ENCODE results near the gene WNT3.
"Not testable (repeated sequence)": the region's sequence is repeated elsewhere in the genome, so short reads cannot be mapped to it uniquely, and the experiment has no call there.

WNT3 gene

GRCh38 chr17:46783031-46783593 lies 35.4 kb downstream of the WNT3 start:
- no peak for DNase-seq

DNA sequence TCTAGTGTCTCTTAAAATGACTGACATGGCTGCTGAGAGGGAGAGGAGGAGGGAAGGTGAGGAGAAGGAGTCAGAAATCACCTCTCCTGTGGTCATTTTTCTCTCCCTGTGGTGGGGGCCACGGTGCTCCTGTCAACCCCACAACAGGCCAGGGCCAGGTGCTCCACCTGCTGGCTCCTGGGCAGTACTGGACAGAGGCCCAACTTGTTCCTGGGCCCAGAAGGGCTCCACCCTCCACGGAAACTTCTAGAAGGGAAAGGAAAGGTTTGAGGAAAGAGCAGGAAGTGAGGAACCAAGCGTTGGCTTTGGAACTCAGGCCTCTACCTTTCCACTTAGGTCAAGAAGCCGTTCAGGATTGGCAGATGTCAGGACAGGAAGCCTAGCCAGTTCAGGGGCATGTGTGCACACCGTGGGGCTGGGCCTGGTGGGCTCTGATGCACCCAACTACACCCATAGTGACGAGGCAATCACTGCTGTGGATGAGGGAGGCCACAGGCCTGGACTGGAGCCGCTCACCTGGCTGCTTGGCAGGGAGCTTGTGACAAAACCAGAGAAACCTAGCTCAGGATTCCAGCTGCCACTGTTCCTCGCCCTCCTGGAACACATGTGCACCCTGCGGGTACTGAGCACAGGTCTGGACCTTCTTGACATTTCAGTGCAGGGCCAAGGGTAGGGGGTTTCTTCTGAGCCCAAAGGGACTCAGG lies 36.1 kb downstream of the WNT3 start:
- no peak for DNase-seq

DNA sequence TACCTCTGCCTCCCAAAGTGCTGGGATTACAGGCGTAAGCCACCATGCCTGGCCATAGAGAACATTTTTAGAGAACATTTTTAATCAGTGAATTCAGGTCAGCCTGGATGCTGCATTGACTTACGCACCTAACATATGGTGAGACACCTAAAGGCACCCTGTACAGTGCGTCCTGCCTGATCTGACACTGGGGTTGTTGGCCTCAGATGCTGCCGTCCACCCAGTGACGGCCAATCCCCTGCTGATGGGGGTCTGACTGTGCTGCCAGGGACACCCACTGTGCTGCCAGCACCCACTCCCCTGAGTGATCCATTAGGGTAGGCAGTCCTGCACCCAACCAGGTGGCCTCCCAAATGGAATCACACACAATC lies 38.5 kb downstream of the WNT3 start:
- no peak for DNase-seq

DNA sequence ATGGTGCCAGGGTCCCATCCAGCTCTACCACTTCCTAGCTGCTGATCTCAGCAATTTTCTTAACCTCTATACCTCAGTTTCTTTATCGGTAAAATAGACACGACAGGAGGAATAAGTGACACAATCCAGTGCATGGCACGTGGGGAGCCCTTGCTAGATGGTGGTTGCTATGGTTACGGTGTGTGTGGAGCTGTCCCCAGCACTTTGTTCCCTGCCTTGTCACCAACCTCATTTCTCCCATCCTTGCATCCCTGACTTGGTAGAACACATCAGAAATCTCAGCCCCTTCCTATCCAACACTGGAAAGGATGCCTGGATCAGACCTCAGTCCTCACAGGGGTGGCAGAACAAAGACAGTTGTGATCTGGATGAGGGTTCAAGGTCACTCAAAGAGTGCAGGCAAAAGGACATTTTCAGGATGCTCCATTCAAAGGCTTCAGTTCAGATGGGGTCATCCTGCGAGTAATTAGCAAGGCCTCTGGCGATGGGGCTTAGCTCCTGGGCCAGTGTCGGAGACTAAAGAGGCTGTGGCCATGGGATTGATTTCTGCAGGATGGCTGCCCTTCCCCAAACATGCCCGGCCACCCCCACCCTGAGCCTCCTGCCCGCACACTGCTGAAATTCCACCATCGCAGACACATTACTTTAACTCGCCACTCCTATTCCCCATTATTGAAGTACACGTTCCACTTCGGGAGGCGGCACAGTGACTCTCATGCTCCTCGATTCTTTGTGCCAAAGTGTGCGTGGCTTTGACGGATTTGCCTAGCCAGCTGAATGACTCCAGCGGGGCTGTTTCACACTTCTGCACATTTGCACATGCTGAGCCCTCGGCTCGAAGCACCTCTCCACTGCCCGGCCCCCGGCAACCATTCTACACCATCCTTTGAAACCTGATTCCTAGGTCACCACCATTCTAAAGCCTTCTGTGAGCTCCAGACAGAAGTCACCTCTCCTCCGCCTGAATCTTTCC lies 40.3 kb downstream of the WNT3 start:
- no peak for DNase-seq

DNA sequence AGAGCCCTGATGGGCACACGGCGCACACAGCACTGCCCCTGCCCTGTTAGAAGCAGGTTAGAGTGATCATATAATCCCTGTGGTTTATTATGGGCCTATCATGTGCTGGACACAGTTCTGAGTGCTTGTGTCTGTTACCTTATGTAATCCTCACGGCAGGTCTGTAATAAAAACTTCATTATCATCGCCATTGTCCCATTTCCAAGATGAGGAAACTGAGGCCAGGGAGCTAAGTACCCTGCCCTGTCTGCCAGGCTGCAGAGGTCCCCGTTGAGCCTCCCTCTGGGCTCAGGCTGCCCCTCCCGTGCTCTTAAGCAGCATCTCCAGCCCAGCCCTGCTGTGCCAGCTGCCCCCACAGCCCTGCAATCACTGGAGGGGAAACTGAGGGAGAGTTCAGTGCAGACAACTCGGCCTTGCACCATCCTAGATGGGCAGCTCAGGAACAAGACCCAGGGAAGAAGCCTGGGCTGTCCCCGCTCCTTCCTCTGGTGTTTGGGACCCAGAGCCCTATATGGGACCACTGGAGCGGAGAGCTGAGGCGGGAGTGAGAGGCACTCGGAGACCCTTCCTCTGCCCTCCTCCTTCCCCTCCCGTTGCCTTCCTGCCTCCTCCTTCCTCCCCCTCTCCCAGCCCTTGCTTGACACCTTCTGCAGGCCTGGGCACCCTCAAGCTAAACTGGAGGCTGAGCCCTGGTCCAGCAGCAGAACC lies 42.0 kb downstream of the WNT3 start:
- no peak for DNase-seq

- DNase-seq = no peak
Observed at GRCh38 chr17:46774108-46774737, 44.3 kb downstream of the WNT3 start.

DNA sequence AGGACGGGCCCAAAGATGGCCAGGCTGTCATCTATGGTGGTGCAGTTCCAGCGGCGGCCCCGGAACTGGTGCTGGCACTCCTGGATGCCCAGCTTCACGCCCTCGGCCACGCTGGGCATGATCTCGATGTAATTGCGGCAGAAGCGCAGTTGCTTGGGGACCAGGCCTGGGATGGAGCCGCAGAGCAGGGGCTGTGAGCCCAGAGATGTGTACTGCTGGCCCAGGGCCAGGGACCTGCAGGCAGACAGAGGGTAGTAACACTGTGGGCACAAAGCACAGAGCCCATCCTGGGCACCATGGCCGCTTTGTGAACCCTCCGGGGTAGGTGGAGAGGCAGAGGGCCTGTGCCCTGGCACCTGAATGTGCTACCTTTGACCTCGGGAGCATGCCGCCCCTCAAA lies 44.8 kb downstream of the WNT3 start:
- DNase-seq = no peak

- DNase-seq = no peak
Observed at GRCh38 chr17:46773221-46773605, 45.3 kb downstream of the WNT3 start.

- peak; percentile 26 for DNase-seq
Observed at GRCh38 chr17:46772475-46773220, 45.8 kb downstream of the WNT3 start.

DNA sequence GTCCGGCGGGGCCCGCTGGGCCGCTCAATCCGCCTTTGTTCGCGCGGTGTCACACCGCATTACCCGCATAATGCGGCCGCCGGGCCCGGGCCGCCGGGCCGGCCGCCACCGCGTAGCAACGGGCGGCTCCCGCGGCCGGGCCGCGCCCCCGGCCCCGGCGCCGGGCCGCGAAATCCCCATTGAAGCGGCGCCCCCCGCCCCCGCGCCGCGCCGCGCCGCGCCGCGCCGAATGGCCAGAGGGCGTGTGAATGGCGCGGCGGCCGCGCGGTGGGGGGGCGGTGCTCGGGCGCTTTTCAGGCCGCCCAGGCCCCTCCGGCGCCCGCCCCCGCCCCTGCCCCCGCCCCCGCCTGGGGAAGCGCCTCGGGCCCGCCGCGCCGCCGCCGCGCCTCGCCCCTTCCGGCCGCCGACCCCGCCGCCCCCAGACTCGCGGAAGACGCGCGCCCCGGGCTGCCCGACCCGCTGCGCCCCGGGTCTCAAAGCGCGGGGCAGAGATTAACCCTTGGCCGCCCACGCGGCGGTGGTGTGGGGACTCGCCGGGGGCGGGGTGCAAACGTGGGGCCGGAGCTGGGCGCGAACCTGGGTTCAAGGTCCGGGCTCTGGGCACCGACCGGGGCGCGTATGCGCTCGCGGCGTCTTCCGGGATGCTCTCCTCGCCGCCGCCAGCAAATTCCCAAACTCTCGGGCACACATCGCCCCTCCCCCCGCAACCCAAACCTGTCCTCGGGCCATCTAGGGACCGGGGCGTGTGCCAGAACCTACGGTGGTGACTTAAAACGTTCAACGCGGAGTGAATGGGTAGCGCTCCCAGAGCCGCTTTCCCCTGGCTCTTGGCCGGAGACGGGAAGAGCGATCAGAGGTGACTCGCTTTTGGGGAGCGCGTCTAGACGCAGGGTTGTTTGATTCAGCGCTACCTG lies 46.7 kb downstream of the WNT3 start:
- DNase-seq = peak; percentile 61

- DNase-seq = peak; percentile 81
Observed at GRCh38 chr17:46770818-46771560, 47.5 kb downstream of the WNT3 start.

DNA sequence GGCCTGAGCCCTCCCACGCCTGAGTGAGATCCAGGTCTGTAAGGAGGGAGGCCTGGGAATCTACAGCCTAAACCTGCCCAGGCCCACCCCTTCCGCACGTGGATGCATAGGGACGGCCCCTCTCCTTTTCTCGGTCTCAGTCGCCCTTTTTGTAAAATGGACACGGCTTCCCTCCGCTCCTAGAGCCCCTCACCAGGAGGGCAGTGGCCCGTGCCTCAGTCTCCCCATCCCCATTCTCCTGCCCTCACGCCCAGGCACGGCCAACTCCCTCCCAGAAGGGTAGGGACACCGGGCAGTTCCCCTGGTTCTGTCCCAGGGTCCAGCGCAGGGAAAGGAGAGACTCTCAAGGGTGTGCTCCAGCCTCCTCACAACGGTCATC lies 48.1 kb downstream of the WNT3 start:
- DNase-seq = peak; percentile 28

DNA sequence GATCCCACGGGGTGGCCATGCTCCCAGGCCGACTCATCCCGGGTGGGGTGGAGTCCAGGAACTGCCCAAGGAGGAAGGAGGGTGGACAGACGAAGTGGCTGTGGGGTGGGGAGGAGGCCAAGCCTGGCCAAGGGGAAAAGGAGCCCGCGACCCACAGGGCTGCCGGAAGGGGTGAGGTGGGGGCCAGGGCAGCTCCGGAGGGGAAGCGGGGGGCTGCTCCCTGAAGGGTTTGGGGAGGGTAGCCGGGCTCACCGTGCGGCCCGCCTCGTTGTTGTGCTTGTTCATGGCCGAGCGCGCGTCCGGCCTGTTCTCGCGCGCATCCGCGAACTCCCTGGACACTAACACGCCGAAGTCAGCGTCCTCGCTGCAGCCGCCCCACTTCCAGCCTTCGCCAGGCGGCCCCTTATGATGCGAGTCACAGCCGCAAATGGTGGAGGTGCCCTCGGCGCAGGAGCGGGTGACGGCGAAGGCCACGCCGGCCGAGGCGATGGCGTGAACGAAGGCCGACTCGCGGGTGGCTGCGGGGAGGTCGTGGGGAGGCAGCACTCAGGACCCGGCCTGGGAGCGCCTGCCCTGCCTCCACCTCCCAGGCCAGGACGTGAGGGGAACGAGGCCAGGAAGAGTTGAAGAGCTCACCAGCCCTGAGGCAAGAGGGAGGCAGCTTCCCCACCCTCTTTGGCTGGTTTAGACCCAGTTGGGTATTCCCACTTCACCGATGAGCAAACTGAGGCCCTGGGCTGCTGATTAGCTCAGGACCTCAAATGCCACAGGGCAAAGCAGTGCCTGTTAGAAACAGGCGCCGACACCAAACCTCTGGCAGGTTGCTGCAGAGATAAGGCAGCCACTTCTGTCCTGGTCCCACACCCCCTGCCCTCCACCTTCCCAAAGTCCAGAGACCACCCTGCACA lies 48.7 kb downstream of the WNT3 start:
- DNase-seq = peak; percentile 57

GRCh38 chr17:46768896-46769295 lies 49.6 kb downstream of the WNT3 start:
- not testable (repeated sequence) for DNase-seq

- no peak for DNase-seq
Observed at GRCh38 chr17:46768540-46768870, 50.0 kb downstream of the WNT3 start.

GRCh38 chr17:46766493-46767491 lies 51.7 kb downstream of the WNT3 start:
- DNase-seq = no peak

GRCh38 chr17:46765453-46765852 lies 53.0 kb downstream of the WNT3 start:
- no peak for DNase-seq

All from right kidney (tissue), 1 donor.